Fibroblast of skin of back (primary cell): ENCODE data around the gene MYL9.
"Not testable (repeated sequence)": the region's sequence is repeated elsewhere in the genome, so short reads cannot be mapped to it uniquely, and the experiment has no call there.

Source experiments
- DNase-seq: peaks from one replicate; pipeline ENCODE4 v3.0.0-alpha.2; 2013

Gene MYL9

GRCh38 chr20:36549942-36550789, 8.8 kb downstream of the MYL9 start:
- DNase-seq, result peak; percentile 47

DNA sequence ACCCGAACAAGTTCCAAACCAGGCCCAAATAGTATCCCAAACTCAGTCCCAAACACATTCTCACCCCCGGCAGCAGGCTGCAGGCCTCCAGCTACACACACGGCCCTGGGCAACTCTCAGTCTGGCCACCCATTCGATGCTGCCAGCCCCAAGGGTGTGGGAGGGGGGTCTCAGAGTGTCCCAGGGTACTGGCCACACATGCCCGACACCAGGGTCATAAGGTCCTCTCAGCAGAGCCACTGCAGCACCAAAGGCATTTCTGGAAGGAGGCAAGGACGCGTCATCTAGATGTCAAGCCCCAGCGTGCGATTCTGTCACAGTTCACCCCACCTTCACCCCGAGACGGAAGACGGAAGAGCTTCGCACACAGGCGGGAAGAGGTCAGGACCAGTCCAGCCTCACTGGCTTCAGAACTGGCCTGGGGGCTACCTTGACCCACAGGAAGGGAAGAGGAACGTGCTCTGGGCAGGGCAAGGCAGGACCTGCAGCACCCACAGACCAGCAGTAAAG, 9.5 kb downstream of the MYL9 start:
- peak; percentile 48 for DNase-seq

DNA sequence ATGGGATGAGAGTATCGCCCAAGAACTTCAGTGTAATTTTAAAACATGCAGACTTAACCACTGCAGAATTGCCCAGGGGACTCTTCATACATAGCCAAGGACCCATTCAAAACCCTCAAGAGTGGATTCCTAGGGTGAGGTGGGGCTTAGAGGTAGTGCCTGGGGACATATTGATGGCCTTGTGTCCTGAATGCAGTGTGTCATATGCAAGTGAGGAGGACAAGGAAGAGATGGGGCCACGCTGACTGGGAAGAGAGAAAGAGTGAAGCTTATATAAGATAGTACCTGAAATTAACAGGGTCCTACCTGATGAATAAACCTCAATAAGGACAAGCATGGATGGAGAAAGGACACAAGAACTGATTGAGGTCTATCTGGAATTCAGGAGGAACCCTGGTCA, 13.9 kb downstream of the MYL9 start:
- no peak for DNase-seq

DNA sequence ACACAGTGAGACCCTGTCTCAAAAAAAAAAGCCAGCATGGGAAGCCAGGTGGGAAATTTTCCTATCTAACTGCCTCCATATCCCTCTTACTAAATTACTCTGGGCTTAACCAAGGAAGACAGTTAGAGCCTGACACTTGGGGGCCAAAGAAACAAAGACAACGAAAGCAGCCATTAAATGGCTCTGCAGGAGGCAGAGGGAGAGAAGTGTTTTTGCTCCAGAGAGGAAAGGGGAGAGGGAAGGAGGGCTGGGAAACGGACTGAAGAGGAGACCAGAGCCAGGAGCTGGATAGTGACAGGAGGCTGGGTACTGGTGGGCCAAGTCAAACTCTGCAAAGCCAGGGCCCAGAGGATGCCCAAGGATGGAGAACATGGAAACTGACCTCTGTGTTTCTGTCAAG, 21.4 kb downstream of the MYL9 start:
- DNase-seq, result no peak

DNA sequence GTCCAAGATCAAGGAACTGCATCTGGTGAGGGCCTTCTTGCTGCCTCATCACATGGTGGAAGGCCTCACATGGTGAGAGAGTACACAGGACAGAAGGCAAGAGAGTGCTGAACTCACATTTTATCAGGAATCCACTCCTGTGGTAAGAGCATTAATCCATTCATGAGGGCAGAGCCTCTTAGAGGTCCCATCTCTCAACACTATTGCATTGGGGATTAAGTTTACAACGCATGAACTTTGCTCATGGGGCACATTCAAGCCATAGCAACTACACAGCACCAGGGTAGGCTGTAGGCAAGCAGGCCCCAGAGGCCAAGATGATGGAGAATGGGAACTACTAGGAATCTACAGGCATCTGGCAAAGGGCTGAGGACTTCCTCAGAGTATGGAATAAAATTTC, 22.1 kb downstream of the MYL9 start:
- DNase-seq, result no peak

- not testable (repeated sequence) for DNase-seq
Observed at GRCh38 chr20:36564078-36564725, 22.9 kb downstream of the MYL9 start.

DNA sequence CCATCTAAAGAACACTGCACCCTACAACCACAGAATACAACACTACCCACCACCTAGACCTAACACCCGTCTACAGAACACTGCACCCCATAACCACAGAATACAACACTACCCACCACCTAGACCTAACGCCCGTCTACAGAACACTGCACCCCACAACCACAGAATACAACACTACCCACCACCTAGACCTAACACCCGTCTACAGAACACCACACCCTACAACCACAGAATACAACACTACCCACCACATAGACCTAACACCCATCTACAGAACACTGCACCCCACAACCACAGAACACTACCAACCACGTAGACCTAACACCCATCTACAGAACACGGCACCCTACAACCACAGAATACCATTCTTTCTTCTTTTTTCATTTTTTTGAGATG, 23.4 kb downstream of the MYL9 start:
- DNase-seq, result not testable (repeated sequence)

GRCh38 chr20:36565520-36565919, 24.2 kb downstream of the MYL9 start:
- no peak for DNase-seq

- peak; percentile 65 for DNase-seq
Observed at GRCh38 chr20:36569847-36570429, 28.6 kb downstream of the MYL9 start.

- DNase-seq, result no peak
Observed at GRCh38 chr20:36571564-36572504, 30.5 kb downstream of the MYL9 start.

GRCh38 chr20:36572701-36573102, 31.4 kb downstream of the MYL9 start:
- DNase-seq, result peak; percentile 48

DNA sequence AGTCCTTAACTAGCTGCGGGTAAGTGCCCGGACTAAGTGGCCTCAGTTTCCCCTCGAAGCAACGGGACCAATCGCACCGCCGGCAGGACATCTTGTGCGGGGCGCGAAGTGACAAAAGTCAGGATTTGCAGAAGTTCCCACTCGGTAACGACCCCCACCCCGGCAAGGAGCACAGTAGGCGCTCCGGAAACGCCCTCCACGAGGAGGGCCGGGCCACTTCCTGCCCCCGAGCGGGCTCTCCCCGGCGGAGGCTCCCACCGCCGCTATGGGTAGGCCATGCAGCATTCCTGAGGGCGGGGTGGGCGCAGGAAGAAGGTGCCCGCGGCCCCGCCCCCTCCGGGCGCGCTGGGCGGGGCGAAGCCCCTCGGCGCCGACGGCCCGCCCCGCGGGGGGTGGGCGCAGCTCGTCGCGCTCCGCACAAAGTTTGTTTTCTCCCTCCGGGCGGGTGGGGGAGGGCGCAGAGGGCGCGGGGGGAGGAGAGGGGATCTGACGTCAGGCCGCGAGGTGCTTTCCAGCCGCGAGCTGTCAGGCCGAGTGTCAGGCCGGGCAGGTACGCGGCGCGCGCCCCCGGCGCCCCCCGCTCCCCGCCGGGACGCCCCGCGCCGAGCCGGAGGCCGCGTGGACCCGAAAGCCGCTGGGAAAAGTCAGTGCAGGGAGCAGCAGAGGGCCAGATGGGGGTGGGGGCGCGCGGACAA, 31.9 kb downstream of the MYL9 start, which contains the start of gene TGIF2:
TSS of gene TGIF2 (plus strand) at position 495 of the 695 bp plus-strand sequence. CDS start 5,178 bp downstream, outside the sequence.
- peak; percentile 93 for DNase-seq

DNA sequence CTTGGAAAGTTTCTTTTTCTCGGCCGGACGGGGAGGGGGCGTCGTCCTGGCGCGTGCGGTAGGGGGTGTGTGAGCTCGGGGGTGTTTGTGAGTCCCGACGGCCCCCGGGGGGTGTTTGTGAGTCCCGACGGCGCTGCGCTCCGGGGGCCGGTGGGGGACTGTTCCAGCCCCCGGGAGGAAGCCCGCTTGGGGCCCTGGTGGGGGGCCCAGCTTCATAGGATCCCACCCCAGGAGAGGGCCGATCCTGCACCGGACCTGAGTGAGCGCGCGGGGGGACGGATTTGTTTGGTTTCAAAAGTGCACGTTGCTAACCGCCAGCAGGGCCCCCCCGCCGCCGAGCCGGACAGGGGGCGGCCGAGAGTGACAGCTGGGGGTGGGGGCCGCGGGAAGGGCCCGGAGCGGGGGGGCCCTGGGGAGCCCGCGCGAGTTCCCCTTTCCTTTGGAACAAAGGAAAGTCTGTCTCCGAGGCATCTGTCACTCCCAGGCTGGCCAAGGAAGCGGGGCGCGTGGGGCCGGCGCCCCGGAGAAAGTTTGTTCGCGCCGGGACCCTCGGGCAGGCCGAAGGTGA, 32.6 kb downstream of the MYL9 start:
- DNase-seq, result no peak

DNA sequence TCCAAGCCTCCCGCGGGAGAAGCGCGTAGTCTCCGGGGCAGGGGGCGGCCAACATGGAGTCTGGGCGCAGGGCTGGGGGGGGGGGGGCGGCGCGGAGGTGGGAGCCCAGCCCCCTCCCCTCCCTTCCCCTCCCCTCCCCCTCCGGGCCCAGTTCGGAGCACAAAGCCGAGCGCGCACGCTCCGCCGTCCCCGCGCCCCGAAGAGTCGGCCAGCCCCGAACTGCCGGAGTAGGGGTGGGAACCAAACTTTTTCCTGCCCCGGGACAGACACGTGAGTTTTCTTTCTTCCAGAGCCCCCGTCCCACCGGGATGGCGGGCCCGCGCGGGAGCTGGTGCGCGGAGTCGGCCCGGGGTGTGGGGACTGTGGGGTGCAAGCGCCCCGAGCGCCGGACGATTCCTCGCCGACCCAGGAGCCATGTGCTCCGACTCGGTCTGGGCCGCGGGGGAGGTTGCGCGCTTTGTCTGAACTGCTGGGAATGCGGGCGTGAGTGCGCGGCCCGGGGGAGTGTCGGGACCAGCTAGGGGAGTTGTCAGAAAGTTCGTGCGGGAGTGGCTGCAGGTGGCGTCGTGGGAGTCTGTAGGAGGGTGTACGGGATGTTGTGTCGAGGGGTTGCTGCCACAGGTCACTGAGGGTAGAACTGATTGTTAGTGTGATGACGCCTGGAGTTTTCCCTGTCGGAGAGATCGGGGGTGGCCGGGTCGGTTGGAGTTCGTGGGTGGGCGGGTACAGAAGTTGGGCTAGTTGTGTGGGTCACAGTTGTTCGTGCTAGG, 33.2 kb downstream of the MYL9 start:
- DNase-seq, result peak; percentile 48

GRCh38 chr20:36576081-36576445, 34.7 kb downstream of the MYL9 start:
- DNase-seq, result no peak

DNA sequence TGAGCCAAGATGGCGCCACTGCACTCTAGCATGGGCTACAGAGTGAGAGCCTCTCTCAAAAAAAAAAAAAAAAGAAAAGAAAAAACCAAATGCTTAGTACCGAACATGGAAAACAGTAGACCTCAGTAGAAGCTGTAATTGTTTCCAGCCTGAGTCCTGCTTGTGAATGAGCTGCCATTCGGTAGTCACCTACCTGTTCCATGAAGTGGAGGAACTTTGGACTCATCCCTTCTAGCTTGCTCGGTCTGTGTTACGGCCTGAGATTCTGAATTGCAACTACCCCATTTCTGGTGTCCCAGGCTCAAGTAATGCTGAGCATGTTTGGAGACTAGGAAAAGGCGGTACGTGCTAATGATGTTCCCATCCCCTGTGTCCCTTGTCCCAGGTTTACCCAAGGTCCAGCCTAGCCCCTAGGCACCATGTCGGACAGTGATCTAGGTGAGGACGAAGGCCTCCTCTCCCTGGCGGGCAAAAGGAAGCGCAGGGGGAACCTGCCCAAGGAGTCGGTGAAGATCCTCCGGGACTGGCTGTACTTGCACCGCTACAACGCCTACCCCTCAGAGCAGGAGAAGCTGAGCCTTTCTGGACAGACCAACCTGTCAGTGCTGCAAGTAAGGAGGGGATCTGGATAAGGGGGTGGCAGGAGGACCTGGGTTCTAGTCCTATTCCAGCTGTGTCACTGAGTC, 37.2 kb downstream of the MYL9 start:
- DNase-seq, result no peak

GRCh38 chr20:36579996-36580545, 38.8 kb downstream of the MYL9 start:
- no peak for DNase-seq

DNA sequence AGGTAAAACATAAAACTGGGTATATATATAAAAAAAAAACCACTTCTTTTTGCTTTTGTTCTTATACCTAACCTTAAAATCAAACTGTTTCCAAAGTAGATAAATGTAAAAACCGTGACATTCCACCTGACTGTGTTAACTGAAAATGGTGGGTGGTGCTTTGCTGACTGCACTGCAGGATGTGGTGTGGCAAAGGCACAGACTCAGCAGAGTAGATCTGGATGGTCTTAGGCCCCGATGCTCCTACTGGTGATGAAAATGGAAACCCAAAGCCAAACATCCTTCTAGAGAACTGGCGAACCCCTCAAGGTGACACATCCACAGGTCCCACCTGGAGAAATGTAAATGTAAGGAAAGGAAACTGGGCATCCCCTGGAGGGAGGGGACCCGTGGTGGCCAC, 41.0 kb downstream of the MYL9 start:
- no peak for DNase-seq

DNA sequence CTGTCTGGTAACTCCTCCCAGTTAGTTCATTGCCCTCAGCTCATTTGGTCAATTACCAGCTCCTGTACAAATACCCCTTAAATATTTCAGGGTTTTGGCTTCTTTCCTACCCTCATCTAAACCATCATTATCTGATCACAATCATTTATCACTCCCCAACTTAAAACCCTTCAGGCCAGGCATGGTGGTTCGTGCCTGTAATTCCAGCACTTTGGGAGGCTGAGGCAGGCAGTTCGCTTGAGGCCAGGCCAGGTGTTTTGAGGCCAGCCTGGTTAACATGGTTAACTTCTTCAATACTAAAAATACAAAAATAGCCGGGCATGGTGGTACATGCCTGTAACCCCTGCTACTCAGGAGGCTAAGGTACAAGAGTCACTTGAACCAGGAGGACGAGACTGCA, 41.5 kb downstream of the MYL9 start:
- DNase-seq, result no peak
